Osteocyte (in vitro differentiated cells): ENCODE data around the gene SNCA. TPM values are rescaled to one million over a fixed set of nuclear protein-coding genes. Genes with fewer than 3 reads are reported as not detected.

Experiments used
- DNase-seq: peaks from one replicate; pipeline ENCODE4 v3.0.0; 2021; ENCODE audit warnings: mixed read lengths; ENCODE audit not compliant: unreplicated experiment; ENCODE audit errors: extremely low spot score
- H3K27ac Mint-ChIP-seq: one replicate; pipeline ENCODE4 v1.8.0; 2021; ENCODE audit warnings: mild to moderate bottlenecking, mixed read lengths; ENCODE audit not compliant: unreplicated experiment
- H3K27me3 Mint-ChIP-seq: one replicate; pipeline ENCODE4 v1.8.0; 2021; ENCODE audit warnings: mixed read lengths; ENCODE audit not compliant: unreplicated experiment
- H3K36me3 Mint-ChIP-seq: one replicate; pipeline ENCODE4 v1.8.0; 2021; ENCODE audit warnings: mixed read lengths; ENCODE audit not compliant: unreplicated experiment
- H3K4me1 Mint-ChIP-seq: one replicate; pipeline ENCODE4 v1.8.0; 2021; ENCODE audit warnings: mixed read lengths; ENCODE audit not compliant: unreplicated experiment
- H3K4me3 Mint-ChIP-seq: one replicate; pipeline ENCODE4 v1.8.0; 2021; ENCODE audit warnings: mild to moderate bottlenecking, moderate library complexity, mixed read lengths; ENCODE audit not compliant: unreplicated experiment
- H3K9me3 Mint-ChIP-seq: one replicate; pipeline ENCODE4 v1.8.0; 2021; ENCODE audit warnings: mixed read lengths; ENCODE audit not compliant: unreplicated experiment
- CTCF ChIP-seq: fragments of 200-600 bp; sonication (generic); IDR thresholded peaks from 2 replicates; pipeline ENCODE4 v1.5.0; 2021; ENCODE audit warnings: antibody characterized with exemption, mild to moderate bottlenecking, moderate library complexity
- total RNA-seq: library from RNA; stranded (reverse); gene quantifications from 2 replicates; pipeline ENCODE4 v1.2.1, GENCODE V29; 2021

Gene SNCA
- total RNA-seq, 1 donor from 2014 or later: 8.8 TPM

GRCh38 chr4:89741768-89742167 is 95.2 kb downstream of the SNCA start:
- peaks cover 4% of the 10 kb centered on the region for H3K36me3 Mint-ChIP-seq
- no peak overlapping the region for H3K27ac Mint-ChIP-seq
- no peak for TF ChIP-seq CTCF
- H3K9me3 Mint-ChIP-seq: peaks cover 8% of the 10 kb centered on the region
- no peaks in the 10 kb centered on the region for H3K27me3 Mint-ChIP-seq
- no peak for DNase-seq
- H3K4me3 Mint-ChIP-seq: no peak overlapping the region
- H3K4me1 Mint-ChIP-seq: peaks cover 27% of the 10 kb centered on the region

GRCh38 chr4:89739311-89739988 is 97.5 kb downstream of the SNCA start:
- H3K27ac Mint-ChIP-seq: no peak overlapping the region
- TF ChIP-seq CTCF: no peak
- H3K4me1 Mint-ChIP-seq: peaks cover 15% of the 10 kb centered on the region
- no peak overlapping the region for H3K4me3 Mint-ChIP-seq
- no peaks in the 10 kb centered on the region for H3K27me3 Mint-ChIP-seq
- H3K9me3 Mint-ChIP-seq: peaks cover 8% of the 10 kb centered on the region
- DNase-seq: no peak
- peaks cover 2% of the 10 kb centered on the region for H3K36me3 Mint-ChIP-seq

GRCh38 chr4:89737888-89738287 is 99.1 kb downstream of the SNCA start:
- Mint-ChIP-seq H3K4me1 (peaks cover 15% of the 10 kb centered on the region), H3K27ac (peak overlapping the region; percentile 14), H3K4me3 (no peak overlapping the region), H3K36me3 (peaks cover 2% of the 10 kb centered on the region), H3K27me3 (no peaks in the 10 kb centered on the region), H3K9me3 (peaks cover 8% of the 10 kb centered on the region)
- TF ChIP-seq CTCF: no peak
- no peak for DNase-seq

GRCh38 chr4:89733946-89734345 is 103.0 kb downstream of the SNCA start:
- Mint-ChIP-seq H3K4me3 (no peak overlapping the region), H3K9me3 (peaks cover 3% of the 10 kb centered on the region), H3K4me1 (peaks cover 15% of the 10 kb centered on the region), H3K27me3 (no peaks in the 10 kb centered on the region), H3K27ac (no peak overlapping the region), H3K36me3 (no peaks in the 10 kb centered on the region)
- DNase-seq: no peak
- TF ChIP-seq CTCF: no peak

GRCh38 chr4:89727238-89727637 is 109.7 kb downstream of the SNCA start:
- Mint-ChIP-seq H3K36me3 (peaks cover 7% of the 10 kb centered on the region), H3K9me3 (no peaks in the 10 kb centered on the region), H3K4me1 (peaks cover 9% of the 10 kb centered on the region), H3K27me3 (no peaks in the 10 kb centered on the region), H3K4me3 (no peak overlapping the region), H3K27ac (no peak overlapping the region)
- no peak for TF ChIP-seq CTCF
- DNase-seq: no peak
